HG02970 (cell line): ENCODE data around the gene ZNF516.
"Not testable (repeated sequence)": the region's sequence is repeated elsewhere in the genome, so short reads cannot be mapped to it uniquely, and the experiment has no call there.

Experiments
- ATAC-seq: cut with Tn5 transposase; IDR thresholded peaks from one replicate; pipeline ENCODE4 v1.9.1; 2021; ENCODE audit warnings: mild to moderate bottlenecking, moderate library complexity, moderate number of reproducible peaks; ENCODE audit not compliant: unreplicated experiment, low FRiP score

The ZNF516 gene

DNA sequence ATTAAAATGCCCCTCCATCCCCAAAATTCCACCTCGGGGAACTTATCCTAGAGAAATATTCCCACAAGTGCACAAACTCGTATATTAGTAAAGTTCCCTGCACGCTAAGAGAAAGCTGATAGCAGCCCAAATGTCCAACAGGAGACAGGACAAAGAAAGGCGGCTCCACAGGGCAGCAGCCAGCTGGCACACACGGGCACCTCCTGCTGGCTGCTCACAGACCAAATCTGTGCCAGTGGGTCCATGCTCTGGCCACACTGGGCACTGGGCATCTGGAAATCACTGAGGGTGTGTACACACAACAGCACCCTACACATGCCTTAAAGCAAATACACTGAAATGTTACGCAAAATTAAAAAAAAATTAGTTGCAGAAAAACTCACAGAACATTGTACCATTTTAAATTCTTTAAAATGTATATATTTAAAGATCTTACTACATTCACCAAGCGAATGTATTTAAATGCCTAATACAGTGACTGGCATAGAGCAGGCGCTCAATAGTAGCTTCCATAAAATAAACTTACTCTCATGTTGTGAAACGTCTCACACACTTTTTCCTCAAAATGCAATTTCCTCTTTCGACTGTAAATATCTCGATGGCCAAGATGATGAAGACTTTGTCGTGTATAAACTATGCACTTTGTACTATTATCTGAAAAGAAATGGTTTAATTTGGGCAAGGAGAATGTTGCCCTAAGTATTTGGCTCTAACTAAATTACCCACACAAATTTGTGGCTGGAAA, 19.4 kb downstream of the ZNF516 start:
- ATAC-seq, result no peak

DNA sequence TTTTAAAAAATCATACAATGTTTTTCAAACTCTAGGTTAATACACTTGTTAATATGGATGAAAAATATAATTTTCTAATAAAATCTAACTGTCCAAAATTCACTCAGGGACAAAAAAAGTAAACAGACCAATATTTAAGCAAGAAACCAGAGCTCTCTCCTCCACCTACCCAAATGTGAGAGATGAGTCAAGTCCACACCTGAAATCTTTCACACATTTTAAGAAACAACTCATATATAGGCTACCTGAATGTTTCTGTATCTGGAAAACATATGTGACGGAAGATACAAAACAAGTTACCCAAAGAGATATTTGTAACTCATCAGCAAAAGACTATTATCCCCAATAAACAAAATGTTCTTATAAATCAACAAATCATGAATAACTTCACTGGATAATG, 20.2 kb downstream of the ZNF516 start:
- ATAC-seq, result no peak

- ATAC-seq, result not testable (repeated sequence)
These were observed 21.5 kb downstream of the ZNF516 start for GRCh38 chr18:76473521-76473920.

DNA sequence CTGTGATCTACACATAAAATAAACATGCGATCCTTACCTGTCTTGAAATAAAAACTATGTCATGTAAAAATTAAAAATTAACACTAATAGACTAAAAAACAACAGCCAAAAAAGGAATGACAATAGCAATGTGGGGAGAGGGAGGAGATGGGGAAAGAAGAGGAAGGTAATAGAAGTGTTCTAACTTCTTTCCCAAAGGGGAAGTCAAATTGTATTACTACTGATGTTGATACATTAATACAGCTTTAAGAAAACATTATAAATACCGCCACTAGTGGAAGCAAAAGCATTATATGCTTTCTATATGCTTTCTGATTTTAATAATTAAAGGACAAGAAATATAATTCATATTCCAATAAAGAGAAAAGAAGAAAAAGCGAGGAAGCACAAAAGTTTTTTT, 22.2 kb downstream of the ZNF516 start:
- no peak for ATAC-seq

GRCh38 chr18:76471593-76471992, 23.4 kb downstream of the ZNF516 start:
- no peak for ATAC-seq

DNA sequence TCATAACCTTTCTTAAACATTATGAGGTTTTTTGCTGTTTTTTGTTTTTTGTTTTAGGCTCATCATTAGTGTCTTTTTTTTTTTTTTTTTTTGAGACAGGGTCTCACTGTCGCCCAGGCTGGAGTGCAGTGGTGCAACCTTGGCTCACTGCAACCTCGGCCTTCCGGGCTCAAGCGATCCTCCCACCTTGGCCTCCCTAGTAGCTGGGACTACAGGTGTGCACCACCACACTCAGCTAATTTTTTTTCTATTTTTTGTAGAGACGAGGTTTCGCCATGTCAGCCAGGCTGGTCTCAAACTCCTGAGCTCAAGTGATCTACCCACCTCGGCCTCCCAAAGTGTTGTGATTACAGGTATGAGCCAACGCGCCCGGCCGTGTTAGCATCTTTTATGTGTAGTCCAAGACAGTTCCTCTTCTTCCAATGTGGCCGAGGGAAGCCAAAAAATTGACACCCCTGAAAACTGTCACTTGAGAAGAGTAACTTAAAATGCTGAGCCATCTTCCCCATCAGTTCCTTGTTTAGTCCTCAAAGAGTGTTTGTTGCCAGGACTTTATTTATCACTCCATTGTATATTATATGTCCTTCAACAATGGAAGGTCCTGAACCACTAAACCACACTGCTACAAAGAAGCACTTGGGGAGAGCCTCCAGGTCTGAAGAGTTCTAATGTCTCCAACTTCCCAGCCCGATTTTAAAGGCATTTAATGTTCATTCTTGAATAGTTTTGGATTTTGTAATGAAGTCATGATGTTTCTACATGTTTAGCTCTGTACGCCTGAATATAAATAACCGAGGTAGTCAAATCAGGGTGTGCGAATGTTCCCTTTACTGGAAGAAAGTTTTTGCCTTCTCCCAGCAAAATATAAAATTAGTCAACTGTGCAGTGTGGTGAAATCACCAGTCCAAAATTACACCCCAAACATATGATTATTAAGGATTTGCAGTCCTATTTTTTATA, 26.4 kb downstream of the ZNF516 start:
- ATAC-seq, result no peak

- ATAC-seq, result no peak
These were observed 27.5 kb downstream of the ZNF516 start for GRCh38 chr18:76467371-76468190.

GRCh38 chr18:76466410-76466991, 28.5 kb downstream of the ZNF516 start:
- ATAC-seq, result no peak

DNA sequence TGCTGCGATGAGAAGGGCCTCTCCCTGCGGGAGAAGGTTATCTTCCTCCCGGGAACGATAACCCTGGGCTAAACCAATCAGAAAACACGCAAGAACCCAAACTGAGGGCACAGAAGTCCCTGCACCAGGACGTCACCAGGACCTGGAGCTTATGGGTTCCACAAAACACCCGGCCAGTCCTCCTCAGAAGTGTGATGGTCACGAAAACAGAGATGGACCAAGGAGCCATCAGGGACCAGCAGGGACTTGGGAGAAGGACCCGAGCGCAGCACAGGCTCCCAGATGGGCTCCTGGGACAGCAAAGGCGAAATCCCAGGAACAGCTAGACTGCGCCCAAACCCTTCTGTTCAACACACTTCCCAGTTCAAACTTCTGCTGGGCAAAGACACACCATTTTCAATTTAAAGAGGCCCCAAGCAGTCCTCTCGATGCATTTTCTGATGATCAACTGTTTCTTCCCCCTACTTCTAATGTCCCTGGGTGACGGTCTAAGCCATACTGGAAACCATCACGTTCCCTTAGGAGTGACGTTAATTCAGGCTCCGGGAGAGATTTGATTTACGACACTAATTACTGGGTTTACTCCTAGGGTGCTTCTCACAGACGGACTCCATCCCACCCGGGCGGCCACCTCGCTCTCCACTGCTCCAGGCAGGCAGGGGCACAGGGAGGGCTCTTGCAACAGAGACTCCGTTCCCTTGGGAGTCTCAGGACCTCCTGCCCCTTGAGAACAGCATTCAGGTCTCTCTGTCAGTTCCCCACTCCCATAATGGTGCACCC, 29.2 kb downstream of the ZNF516 start:
- ATAC-seq, result no peak

GRCh38 chr18:76464281-76465259, 30.5 kb downstream of the ZNF516 start:
- no peak for ATAC-seq

GRCh38 chr18:76463872-76464271, 31.2 kb downstream of the ZNF516 start:
- no peak for ATAC-seq

DNA sequence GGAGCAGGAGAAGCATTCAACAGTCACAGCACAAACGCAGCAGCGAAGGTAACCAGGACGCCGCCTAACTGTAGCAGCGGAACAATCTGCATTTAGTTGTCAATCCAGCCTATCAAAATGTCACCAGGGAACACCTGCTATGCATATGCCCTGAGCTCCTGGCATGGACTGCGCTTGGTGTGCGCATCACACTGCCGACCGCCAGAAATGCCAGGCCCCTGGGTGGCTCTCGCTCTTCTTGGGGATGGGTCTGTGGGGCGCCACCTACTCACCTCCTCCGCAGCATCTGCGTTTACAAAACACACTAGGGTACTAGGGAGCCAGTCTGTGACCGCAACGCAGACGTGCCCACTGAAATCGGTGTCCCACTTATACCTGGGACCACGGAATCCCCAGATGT, 31.7 kb downstream of the ZNF516 start:
- no peak for ATAC-seq

DNA sequence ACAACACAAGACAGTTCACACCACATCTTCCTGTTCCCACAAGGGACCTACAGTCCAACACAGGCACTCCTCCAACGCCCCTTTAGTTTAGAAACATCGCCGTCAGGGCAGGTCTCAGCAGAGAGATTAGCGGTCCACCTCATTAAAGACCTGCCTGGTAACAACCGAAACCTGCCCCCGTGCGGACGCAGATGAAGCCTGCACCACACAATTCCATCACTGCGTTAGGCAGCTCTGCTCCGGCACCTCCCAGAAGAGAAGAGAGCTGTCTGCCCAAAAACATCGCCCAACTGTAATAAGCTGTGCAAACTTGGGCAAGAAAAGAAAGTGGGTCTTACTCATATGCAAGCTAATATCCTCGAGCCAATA, 32.7 kb downstream of the ZNF516 start:
- no peak for ATAC-seq

DNA sequence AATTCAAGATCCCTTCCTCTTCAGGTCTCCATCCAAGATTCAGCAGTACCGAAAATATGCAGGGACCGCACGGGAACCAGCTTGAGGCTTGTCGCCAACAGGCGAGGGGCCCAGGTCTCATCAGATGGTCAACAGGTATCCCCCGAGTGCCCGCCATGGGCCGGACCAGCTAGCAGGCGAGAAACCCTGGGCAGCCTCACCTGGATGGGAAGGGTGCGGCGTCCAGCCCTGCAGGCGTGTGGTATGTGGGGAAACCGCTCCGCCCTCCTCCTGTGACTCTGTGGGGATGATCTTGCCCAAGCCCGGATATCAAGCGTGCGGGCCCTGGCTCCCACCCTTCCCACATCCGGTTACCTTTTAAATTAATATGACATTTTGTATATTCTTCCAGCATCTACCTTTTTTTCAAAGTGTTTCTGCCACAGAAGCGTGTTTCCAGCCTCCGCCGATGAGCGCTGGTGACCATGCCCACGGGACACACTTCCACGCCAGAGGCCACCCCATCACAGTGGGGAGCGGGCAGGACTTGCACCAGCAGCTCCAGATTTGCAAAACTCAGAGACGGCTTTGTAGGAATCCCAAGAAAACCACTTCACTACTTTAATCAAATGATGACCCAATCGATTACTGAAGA, 33.2 kb downstream of the ZNF516 start:
- no peak for ATAC-seq

DNA sequence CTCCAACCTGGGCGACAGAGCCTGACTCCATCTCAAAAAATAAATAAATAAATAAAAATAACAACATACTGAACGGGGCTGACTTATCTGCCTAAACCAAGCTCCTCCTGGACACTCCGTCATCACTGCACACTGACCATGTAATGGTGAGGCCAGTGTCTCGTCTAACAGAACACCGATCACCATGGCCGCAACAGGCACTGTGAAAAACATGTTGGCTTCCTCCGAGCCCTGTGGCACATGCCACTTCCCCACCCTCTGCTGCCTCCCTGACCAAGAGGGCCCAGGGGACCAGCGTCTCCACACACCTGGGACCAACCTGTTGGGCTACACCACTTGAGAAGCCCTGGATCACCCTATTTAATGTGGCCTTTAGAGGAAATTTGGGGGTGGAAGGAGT, 33.9 kb downstream of the ZNF516 start:
- no peak for ATAC-seq

- ATAC-seq, result no peak
These were observed 34.6 kb downstream of the ZNF516 start for GRCh38 chr18:76460482-76460881.

DNA sequence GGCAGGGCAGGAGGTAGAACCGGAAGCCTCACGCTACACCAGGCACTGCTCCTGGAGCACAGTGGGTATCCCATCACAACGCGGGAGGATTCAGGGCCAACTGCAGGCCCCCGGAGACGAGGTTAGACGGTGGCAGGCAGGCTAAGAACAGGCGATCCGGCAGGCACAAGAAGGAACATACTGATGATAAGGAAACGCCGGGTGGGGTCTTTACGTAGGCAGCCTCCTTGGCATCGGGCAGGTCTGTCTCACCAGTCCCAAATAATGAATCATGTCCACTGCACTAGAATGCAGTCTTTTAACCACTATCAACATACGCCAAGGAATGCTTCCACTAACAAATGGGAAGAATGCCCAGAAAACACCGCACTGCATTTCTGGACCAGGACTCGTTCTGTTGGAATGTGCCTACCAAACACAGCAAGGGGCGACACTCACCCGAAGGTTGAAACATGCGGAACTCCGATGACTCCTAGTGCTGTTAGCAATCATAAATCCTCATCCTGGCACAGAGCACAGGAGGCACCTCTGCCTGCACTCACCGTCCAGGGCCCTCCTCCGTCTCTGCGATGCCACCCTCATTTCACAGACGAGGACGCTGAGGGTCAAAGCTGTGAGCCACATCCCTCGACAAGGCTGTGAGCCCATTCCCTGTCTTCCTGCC, 35.2 kb downstream of the ZNF516 start:
- ATAC-seq, result no peak

- ATAC-seq, result no peak
These were observed 35.7 kb downstream of the ZNF516 start for GRCh38 chr18:76459312-76459686.
